Activated naive CD8-positive, alpha-beta T cell treated with anti-CD3 and anti-CD28 coated beads for 36 hours (primary cell): ENCODE data around the gene CCDC174. TPM values are rescaled to one million over a fixed set of nuclear protein-coding genes. Genes with fewer than 3 reads are reported as not detected.
"Not testable (repeated sequence)": the region's sequence is repeated elsewhere in the genome, so short reads cannot be mapped to it uniquely, and the experiment has no call there.

Experiments used
- DNase-seq: peaks from one replicate; pipeline ENCODE4 v3.0.0; 2021
- H3K27ac Mint-ChIP-seq: one replicate; pipeline ENCODE4 v1.8.0; 2022; ENCODE audit warnings: mild to moderate bottlenecking, moderate library complexity, mixed read lengths
- H3K27me3 Mint-ChIP-seq: one replicate; pipeline ENCODE4 v1.8.0; 2022; ENCODE audit warnings: mild to moderate bottlenecking, mixed read lengths
- H3K36me3 Mint-ChIP-seq: one replicate; pipeline ENCODE4 v1.8.0; 2021; ENCODE audit warnings: mild to moderate bottlenecking, mixed read lengths
- H3K4me1 Mint-ChIP-seq: one replicate; pipeline ENCODE4 v1.8.0; 2021; ENCODE audit warnings: mixed read lengths
- H3K4me3 Mint-ChIP-seq: one replicate; pipeline ENCODE4 v1.8.0; 2022; ENCODE audit warnings: mild to moderate bottlenecking, moderate library complexity, mixed read lengths
- H3K9me3 Mint-ChIP-seq: one replicate; pipeline ENCODE4 v1.8.0; 2022; ENCODE audit warnings: mixed read lengths
- total RNA-seq, 2 experiments: library from RNA; stranded (reverse); gene quantifications; one replicate each; pipeline ENCODE4 v1.2.3, GENCODE V29; 2021

The CCDC174 gene
- 10 to 100 TPM; 16.1 to 18.6 TPM for total RNA-seq

DNA sequence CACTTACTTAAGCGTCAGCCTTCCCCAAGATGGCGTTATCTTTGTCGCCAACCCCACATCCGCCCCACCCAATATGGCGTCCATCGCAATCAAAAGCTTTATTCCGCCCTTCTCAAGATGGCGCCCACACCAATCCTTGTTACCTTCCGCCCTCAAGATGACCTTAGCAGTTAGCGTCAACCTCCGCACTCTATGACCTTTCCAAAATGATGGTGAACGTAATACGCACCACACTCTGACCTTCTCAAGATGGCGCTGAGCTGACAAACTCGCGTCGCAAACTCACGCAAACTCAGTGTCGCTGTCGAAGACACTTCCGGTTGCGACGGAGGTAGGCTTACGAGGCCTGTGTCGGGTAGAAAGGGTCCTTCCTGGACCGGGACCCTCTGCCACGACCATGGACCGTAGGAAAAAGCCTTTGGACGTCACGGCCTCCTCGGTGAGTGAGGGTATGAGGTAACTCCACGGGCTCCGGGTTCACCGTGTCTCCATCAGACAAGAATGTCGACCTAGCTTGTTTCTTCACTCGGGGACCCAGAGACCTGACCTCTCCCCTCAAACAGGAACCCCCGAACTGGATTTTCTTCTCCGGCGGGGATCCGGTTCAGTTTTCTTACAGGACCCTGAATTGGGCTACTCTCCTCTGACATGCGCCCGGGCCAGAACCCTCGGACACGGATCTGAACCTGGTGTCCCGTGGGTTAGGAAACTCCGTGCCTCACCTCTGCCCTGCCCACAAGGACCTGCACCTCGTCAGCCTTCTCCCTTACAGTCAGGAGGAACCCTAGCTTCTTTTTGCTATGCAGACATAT, at the start of gene CCDC174:
TSS of gene CCDC174 (plus strand) at position 323 of the 812 bp plus-strand sequence. CDS start at position 398, 75 bp downstream.
- H3K4me3 Mint-ChIP-seq: peak within 1 kb of the TSS; percentile 94
- peak within 1 kb of the TSS; percentile 95 for H3K27ac Mint-ChIP-seq
- H3K9me3 Mint-ChIP-seq: no peaks in the 10 kb centered on the region
- peaks cover 15% of the 10 kb centered on the region for H3K36me3 Mint-ChIP-seq
- peak; percentile 90 for DNase-seq
- H3K4me1 Mint-ChIP-seq: peaks cover 36% of the 10 kb centered on the region
- H3K27me3 Mint-ChIP-seq: no peaks in the 10 kb centered on the region

- Mint-ChIP-seq H3K27ac (no peak overlapping the region), H3K4me3 (no peak overlapping the region), H3K9me3 (peaks cover 2% of the 10 kb centered on the region)
Measured at GRCh38 chr3:14602006-14602803, 49.4 kb upstream of the CCDC174 start.

GRCh38 chr3:14602804-14603644, 48.5 kb upstream of the CCDC174 start:
- no peak for DNase-seq
- Mint-ChIP-seq H3K9me3 (peaks cover 2% of the 10 kb centered on the region), H3K4me3 (no peak overlapping the region), H3K27ac (no peak overlapping the region), H3K36me3 (peaks cover 2% of the 10 kb centered on the region), H3K4me1 (peaks cover 5% of the 10 kb centered on the region), H3K27me3 (peaks cover 62% of the 10 kb centered on the region)

More at GRCh38 chr3:14602006-14602803, 49.4 kb upstream of the CCDC174 start:
- Mint-ChIP-seq H3K36me3 (peaks cover 2% of the 10 kb centered on the region), H3K4me1 (peaks cover 5% of the 10 kb centered on the region), H3K27me3 (peaks cover 68% of the 10 kb centered on the region)
- DNase-seq: no peak

GRCh38 chr3:14605067-14605466, 46.5 kb upstream of the CCDC174 start:
- Mint-ChIP-seq H3K9me3 (peaks cover 2% of the 10 kb centered on the region), H3K4me1 (no peaks in the 10 kb centered on the region), H3K27me3 (peaks cover 58% of the 10 kb centered on the region), H3K4me3 (no peak overlapping the region), H3K27ac (no peak overlapping the region), H3K36me3 (peaks cover 2% of the 10 kb centered on the region)
- DNase-seq: no peak

GRCh38 chr3:14605744-14606143, 45.8 kb upstream of the CCDC174 start:
- Mint-ChIP-seq H3K27me3 (peaks cover 55% of the 10 kb centered on the region), H3K4me3 (no peak overlapping the region), H3K4me1 (no peaks in the 10 kb centered on the region), H3K36me3 (peaks cover 2% of the 10 kb centered on the region), H3K9me3 (peaks cover 2% of the 10 kb centered on the region), H3K27ac (no peak overlapping the region)
- DNase-seq: no peak

GRCh38 chr3:14606669-14607339, 44.8 kb upstream of the CCDC174 start:
- Mint-ChIP-seq H3K4me3 (no peak overlapping the region), H3K4me1 (no peaks in the 10 kb centered on the region), H3K27ac (no peak overlapping the region), H3K27me3 (peaks cover 44% of the 10 kb centered on the region), H3K36me3 (peaks cover 2% of the 10 kb centered on the region), H3K9me3 (peaks cover 2% of the 10 kb centered on the region)
- DNase-seq: no peak

GRCh38 chr3:14608298-14608697, 43.3 kb upstream of the CCDC174 start:
- Mint-ChIP-seq H3K4me3 (no peak overlapping the region), H3K36me3 (peaks cover 2% of the 10 kb centered on the region), H3K9me3 (peaks cover under 1% of the 10 kb centered on the region), H3K4me1 (no peaks in the 10 kb centered on the region), H3K27ac (no peak overlapping the region), H3K27me3 (peaks cover 44% of the 10 kb centered on the region)
- no peak for DNase-seq

GRCh38 chr3:14609058-14609457, 42.5 kb upstream of the CCDC174 start:
- H3K9me3 Mint-ChIP-seq, H3K36me3 Mint-ChIP-seq, H3K4me3 Mint-ChIP-seq, H3K27ac Mint-ChIP-seq, H3K4me1 Mint-ChIP-seq, DNase-seq: not testable (repeated sequence)
- peaks cover 41% of the 10 kb centered on the region for H3K27me3 Mint-ChIP-seq

DNA sequence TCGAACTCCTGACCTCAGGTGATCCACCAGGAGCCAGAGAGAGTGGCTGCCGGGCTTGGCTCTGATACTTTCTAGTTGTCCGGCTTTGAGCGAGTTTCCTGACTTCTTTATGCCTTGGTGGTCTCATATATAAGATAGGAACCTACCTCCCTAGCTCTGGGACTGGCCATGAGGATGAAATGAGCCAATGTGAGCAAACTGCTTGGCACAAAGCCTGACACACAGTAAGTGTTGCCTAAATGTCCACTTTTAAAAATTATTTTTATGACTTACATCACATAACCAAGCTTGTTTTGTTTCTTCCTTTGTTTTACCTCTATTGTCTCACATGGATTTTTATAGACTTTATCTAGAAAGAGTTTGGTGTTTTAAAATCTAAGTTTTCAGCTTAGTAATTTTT, 42.1 kb upstream of the CCDC174 start:
- Mint-ChIP-seq H3K4me1 (no peaks in the 10 kb centered on the region), H3K36me3 (no peaks in the 10 kb centered on the region), H3K27me3 (peaks cover 38% of the 10 kb centered on the region), H3K9me3 (no peaks in the 10 kb centered on the region), H3K4me3 (no peak overlapping the region), H3K27ac (no peak overlapping the region)
- no peak for DNase-seq

GRCh38 chr3:14609941-14610340, 41.6 kb upstream of the CCDC174 start:
- Mint-ChIP-seq H3K4me1 (no peaks in the 10 kb centered on the region), H3K4me3 (no peak overlapping the region), H3K27ac (no peak overlapping the region), H3K9me3 (no peaks in the 10 kb centered on the region), H3K36me3 (no peaks in the 10 kb centered on the region), H3K27me3 (peaks cover 34% of the 10 kb centered on the region)
- DNase-seq: no peak

DNA sequence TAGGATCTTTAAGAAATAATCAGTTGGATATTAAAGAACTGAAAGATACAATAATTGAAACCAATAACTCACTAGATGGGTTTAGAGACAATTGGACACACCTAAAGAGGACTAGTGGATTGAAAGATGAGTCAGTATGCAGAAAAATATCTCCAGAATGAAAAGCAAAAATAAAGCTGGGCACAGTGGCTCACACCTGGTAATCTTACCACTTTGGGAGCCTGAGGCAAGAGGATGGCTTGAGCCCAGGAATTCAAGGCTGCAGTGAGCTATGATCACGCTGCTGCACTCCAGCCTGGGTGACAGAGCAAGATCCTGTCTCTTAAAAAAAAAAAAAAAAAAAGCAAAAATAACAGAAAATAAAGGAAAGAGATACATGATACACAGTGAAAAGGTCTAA, 37.4 kb upstream of the CCDC174 start:
- Mint-ChIP-seq H3K4me3 (no peak overlapping the region), H3K9me3 (no peaks in the 10 kb centered on the region), H3K36me3 (no peaks in the 10 kb centered on the region), H3K27ac (no peak overlapping the region), H3K4me1 (peaks cover 4% of the 10 kb centered on the region), H3K27me3 (peaks cover 33% of the 10 kb centered on the region)
- DNase-seq: no peak

GRCh38 chr3:14614862-14615261, 36.7 kb upstream of the CCDC174 start:
- Mint-ChIP-seq H3K36me3 (no peaks in the 10 kb centered on the region), H3K27me3 (peaks cover 29% of the 10 kb centered on the region), H3K4me3 (no peak overlapping the region), H3K27ac (no peak overlapping the region), H3K9me3 (no peaks in the 10 kb centered on the region), H3K4me1 (peaks cover 4% of the 10 kb centered on the region)
- no peak for DNase-seq

DNA sequence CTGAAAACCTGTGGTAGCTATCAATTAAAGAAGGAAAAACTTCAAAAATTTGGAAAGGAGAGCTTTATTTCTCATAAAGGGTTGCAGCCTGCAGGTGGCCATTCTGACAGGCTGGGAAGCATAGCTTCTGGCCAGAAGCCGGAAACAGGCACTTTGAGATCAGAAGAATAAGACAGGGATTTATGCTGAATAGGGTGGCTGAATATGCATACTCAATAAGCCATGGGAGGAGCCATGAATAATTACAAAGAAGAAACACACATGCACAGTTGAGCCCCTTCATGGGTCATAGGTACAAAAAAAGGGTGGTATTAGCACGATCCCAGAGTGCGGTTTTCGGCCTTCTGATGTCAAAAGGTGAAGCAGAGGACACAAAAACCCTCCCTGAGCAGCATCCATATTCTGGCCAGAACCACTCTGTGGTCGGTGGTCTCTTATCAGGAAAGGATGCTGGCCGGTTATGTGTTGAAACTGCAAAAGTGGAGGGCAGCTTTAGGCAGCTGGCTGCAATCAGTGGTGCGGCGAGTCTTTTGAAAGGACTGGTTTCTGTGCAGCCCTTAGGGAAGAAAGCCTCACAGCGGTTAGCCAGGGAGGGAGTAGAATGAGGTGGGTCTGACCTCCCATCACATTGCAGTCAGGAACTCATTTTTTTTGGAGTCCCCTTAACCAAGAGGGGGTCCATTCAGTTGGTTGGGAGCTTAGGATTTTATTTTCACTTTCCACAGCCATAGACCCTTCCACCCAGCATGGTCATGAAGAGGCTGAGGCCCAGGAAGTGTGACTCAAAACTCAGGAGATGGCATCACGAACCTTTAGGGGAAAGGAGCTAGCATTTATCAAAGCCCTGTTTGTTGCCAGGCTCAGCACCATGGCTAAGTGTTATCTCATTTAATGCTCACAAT, 34.7 kb upstream of the CCDC174 start:
- Mint-ChIP-seq H3K4me3 (no peak overlapping the region), H3K36me3 (no peaks in the 10 kb centered on the region), H3K9me3 (no peaks in the 10 kb centered on the region), H3K27ac (no peak overlapping the region), H3K27me3 (peaks cover 23% of the 10 kb centered on the region), H3K4me1 (peaks cover 4% of the 10 kb centered on the region)
- no peak for DNase-seq
